ENCODE results near the gene ISL2. TPM values are rescaled to one million over a fixed set of nuclear protein-coding genes. Genes with fewer than 3 reads are reported as not detected.

ISL2 gene
- total and polyA plus RNA-seq, 9 donors = not detected

DNA sequence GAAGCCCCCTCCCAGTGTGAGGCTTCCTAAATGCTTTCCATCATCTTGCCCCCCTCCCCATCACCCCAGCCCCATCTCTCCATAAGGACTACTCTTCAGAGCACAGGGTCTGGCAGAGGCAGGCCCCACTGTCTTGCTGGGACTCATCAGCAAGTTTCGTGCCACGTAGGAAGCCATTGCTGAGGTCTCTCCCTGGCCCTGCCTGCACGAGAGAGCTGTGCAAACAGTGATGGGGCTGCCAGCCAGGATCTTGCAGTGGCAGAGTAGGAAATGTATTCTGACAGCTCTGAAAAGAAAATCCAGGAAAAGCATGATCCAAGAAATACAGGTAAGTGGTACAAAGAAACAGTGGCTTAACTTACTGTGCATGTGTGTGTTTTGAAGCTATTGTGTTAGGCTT lies 22.6 kb downstream of the ISL2 start:
- WGBS, 3 donors = 64 to 89% (median 88%) methylated on average over 3 of the region's 3 CpGs
- intact Hi-C loops (cut with DNase I) = no loop called here
- Histone ChIP-seq H3K36me3 (no peaks in the 10 kb centered on the region), H3K27ac (no peak overlapping the region), H3K4me1 (ENCODE audit: insufficient read depth) (no peaks in the 10 kb centered on the region), H3K9me3 (no peaks in the 10 kb centered on the region), H3K4me3 (no peak overlapping the region), H3K27me3 (no peaks in the 10 kb centered on the region)
- TF ChIP-seq, protein P1, sequence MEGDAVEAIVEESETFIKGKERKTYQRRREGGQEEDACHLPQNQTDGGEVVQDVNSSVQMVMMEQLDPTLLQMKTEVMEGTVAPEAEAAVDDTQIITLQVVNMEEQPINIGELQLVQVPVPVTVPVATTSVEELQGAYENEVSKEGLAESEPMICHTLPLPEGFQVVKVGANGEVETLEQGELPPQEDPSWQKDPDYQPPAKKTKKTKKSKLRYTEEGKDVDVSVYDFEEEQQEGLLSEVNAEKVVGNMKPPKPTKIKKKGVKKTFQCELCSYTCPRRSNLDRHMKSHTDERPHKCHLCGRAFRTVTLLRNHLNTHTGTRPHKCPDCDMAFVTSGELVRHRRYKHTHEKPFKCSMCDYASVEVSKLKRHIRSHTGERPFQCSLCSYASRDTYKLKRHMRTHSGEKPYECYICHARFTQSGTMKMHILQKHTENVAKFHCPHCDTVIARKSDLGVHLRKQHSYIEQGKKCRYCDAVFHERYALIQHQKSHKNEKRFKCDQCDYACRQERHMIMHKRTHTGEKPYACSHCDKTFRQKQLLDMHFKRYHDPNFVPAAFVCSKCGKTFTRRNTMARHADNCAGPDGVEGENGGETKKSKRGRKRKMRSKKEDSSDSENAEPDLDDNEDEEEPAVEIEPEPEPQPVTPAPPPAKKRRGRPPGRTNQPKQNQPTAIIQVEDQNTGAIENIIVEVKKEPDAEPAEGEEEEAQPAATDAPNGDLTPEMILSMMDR (IDR thresholded peaks at IDR 0.05) = no peak
- TF ChIP-seq POLR2A (IDR thresholded peaks at IDR 0.05) (no peak), EP300 (IDR thresholded peaks at IDR 0.05) (no peak)
- no peak for DNase-seq

DNA sequence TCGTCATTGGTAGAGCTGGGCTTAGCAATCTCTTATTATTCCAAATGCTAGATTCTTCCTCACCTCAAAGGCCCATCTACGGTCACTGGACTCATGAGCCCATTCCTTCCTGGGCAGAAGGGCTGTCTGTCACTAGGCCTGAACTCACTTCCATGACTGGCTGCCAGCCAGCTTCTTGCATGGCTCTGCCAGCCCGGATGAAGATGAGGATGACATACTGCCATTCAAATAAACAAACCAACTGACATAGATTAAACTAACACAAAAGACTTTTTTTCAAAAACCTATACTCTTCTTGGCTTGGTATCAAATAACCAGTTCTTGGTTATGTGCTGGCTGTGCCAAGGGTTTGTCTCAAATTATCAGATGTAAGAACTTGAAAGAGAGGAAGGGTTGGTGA lies 23.8 kb downstream of the ISL2 start:
- intact Hi-C loops (cut with DNase I) = no loop called here
- 87 to 93% (median 92%) methylated on average over 3 of the region's 3 CpGs for WGBS, 3 donors

DNA sequence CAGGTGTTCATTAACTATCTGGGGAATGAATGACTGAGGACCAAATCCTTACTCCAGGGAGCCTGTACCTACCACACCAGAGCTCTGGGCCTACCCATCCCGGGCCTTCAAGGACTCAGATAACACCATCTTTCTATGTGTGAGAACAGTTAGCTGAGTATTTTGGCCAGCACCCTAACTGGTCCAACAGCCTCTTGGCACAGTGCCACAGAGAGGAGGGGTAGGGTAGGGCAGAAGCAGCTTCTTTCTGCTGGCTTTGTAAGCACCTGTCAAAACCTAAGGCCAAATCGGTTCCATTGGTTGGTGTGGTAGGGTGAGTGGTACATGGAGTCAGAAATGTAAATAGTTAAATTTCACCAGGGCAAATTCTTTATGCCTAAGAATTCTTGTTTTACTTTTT lies 26.7 kb downstream of the ISL2 start:
- TF ChIP-seq, protein P1 (IDR thresholded peaks at IDR 0.05) = no peak
- TF ChIP-seq EP300 (IDR thresholded peaks at IDR 0.05) (no peak), POLR2A (IDR thresholded peaks at IDR 0.05) (no peak)
- no peaks in the 10 kb centered on the region for H3K27me3 ChIP-seq
- H3K9me3 ChIP-seq = no peaks in the 10 kb centered on the region
- no peaks in the 10 kb centered on the region for H3K4me1 ChIP-seq (ENCODE audit: insufficient read depth)
- DNase-seq = no peak
- intact Hi-C loops (cut with DNase I) = no loop called here
- no peak overlapping the region for H3K27ac ChIP-seq
- WGBS, 3 donors = 75 to 80% (median 75%) methylated on average over 2 of the region's 2 CpGs
- H3K36me3 ChIP-seq = no peaks in the 10 kb centered on the region
- no peak overlapping the region for H3K4me3 ChIP-seq

More for the DNA sequence above, 23.8 kb downstream of the ISL2 start:
- no peaks in the 10 kb centered on the region for H3K9me3 ChIP-seq
- TF ChIP-seq EP300 (IDR thresholded peaks at IDR 0.05) (no peak), POLR2A (IDR thresholded peaks at IDR 0.05) (no peak)
- TF ChIP-seq, protein P1 (IDR thresholded peaks at IDR 0.05) = no peak
- H3K36me3 ChIP-seq = no peaks in the 10 kb centered on the region
- no peak for DNase-seq
- no peak overlapping the region for H3K4me3 ChIP-seq
- H3K27ac ChIP-seq = no peak overlapping the region
- H3K4me1 ChIP-seq (ENCODE audit: insufficient read depth) = no peaks in the 10 kb centered on the region
- H3K27me3 ChIP-seq = no peaks in the 10 kb centered on the region

DNA sequence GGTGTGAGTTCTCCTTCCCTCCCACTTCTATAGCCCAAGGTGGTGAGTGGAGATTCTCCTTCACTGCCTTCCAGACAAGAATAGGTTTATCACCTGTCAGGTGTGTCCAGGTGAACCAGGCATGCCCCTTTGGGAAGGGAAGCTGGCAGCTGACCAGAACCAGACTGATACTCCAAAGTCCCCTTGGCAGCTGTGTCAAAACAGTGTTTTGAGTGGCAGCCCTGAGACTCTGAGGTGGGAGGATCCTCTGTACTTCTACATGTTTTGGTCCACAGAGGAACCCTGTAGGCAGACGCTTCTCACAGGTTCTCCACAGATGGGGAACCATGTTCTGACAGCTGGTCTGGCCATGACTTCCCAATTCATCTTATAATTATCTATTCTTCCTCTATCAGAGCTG lies 30.1 kb downstream of the ISL2 start:
- H3K27me3 ChIP-seq = no peaks in the 10 kb centered on the region
- TF ChIP-seq, protein P1 (IDR thresholded peaks at IDR 0.05) = no peak
- TF ChIP-seq POLR2A (IDR thresholded peaks at IDR 0.05) = no peak
- no peak for TF ChIP-seq EP300 (IDR thresholded peaks at IDR 0.05)
- WGBS, 3 donors = 93 to 100% (median 93%) methylated on average over 1 of the region's 1 CpG

More for the DNA sequence above, 30.1 kb downstream of the ISL2 start:
- no peak overlapping the region for H3K4me3 ChIP-seq
- H3K27ac ChIP-seq = no peak overlapping the region
- no peaks in the 10 kb centered on the region for H3K4me1 ChIP-seq (ENCODE audit: insufficient read depth)
- no peaks in the 10 kb centered on the region for H3K36me3 ChIP-seq
- no peaks in the 10 kb centered on the region for H3K9me3 ChIP-seq
- no peak for DNase-seq
- intact Hi-C loops (cut with DNase I) = no loop called here
